WERI-Rb-1 (cell line): ENCODE data around the gene RAPH1.
"Not testable (repeated sequence)": the region's sequence is repeated elsewhere in the genome, so short reads cannot be mapped to it uniquely, and the experiment has no call there.

Experiments used
- DNase-seq: peaks from one replicate; pipeline ENCODE4 v3.0.0-alpha.2; 2020
- H3K27ac ChIP-seq: fragments of 250-450 bp; sonication (Bioruptor Pico); 2 replicates; pipeline ENCODE4 v1.5.1; 2020; ENCODE audit warnings: mild to moderate bottlenecking, moderate library complexity
- H3K27me3 ChIP-seq: fragments of 250-450 bp; sonication (Bioruptor Pico); 2 replicates; pipeline ENCODE4 v1.5.1; 2021; ENCODE audit warnings: mild to moderate bottlenecking, low read depth, moderate library complexity; ENCODE audit not compliant: insufficient read depth, severe bottlenecking
- H3K36me3 ChIP-seq: fragments of 250-450 bp; sonication (Bioruptor Pico); 2 replicates; pipeline ENCODE4 v1.5.1; 2020; ENCODE audit warnings: mild to moderate bottlenecking, moderate library complexity
- H3K4me3 ChIP-seq: 2 replicates; pipeline ENCODE4 v1.5.1; 2011; ENCODE audit warnings: low read depth, mild to moderate bottlenecking, control low read depth, low read length
- H3K9me3 ChIP-seq: fragments of 250-450 bp; sonication (Bioruptor Pico); 2 replicates; pipeline ENCODE4 v1.5.1; 2021; ENCODE audit warnings: mild to moderate bottlenecking, moderate library complexity; ENCODE audit not compliant: severe bottlenecking
- TF ChIP-seq, protein P1 (sequence below): IDR thresholded peaks from 2 replicates; pipeline ENCODE4 v1.5.1; 2011; ENCODE audit warnings: low read depth, mild to moderate bottlenecking, control low read depth, inconsistent platforms, low read length

Gene RAPH1

DNA sequence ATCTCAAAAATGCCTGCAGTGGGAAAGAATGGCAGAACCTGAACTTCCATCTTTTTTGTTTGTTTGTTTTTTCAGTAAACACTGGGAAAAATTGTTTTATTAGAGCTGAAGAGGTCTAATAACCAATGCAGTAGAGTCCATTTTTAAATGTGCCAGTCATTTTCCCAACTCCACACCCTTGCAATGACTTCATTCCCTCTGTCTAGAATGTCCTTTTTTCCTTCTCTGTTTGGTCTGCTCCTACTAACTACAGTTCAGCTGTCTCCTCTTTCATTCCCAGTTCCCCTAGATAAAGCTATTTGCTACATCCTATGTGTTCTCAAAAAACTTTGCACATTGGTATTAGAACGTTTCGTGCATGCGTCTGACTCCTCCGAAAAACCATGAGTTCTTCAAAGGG is 9.3 kb upstream of the RAPH1 start:
- TF ChIP-seq, protein P1, sequence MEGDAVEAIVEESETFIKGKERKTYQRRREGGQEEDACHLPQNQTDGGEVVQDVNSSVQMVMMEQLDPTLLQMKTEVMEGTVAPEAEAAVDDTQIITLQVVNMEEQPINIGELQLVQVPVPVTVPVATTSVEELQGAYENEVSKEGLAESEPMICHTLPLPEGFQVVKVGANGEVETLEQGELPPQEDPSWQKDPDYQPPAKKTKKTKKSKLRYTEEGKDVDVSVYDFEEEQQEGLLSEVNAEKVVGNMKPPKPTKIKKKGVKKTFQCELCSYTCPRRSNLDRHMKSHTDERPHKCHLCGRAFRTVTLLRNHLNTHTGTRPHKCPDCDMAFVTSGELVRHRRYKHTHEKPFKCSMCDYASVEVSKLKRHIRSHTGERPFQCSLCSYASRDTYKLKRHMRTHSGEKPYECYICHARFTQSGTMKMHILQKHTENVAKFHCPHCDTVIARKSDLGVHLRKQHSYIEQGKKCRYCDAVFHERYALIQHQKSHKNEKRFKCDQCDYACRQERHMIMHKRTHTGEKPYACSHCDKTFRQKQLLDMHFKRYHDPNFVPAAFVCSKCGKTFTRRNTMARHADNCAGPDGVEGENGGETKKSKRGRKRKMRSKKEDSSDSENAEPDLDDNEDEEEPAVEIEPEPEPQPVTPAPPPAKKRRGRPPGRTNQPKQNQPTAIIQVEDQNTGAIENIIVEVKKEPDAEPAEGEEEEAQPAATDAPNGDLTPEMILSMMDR: no peak
- DNase-seq: no peak
- H3K36me3 ChIP-seq: no peaks in the 10 kb centered on the region

DNA sequence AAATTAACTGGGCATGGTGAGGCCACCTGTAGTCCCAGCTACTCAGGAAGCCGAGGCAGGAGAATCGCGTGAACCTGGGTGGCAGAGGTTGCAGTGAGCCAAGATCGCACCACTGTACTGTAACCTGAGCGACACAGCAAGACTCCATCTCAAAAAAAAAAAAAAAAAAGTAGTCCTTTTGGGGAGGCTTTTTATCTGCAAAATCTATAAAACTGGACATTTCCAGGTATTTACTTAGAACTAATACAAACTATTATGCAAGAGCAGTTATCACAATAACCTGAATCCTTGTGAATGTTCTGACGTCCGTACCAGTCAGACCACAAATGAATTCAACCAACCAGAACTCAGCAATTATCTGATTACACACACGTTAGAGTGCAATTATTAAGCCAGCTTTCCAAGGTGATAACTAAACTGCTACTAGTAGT is 8.8 kb upstream of the RAPH1 start:
- Histone ChIP-seq H3K36me3 (no peaks in the 10 kb centered on the region), H3K27ac (no peak overlapping the region), H3K9me3 (no peaks in the 10 kb centered on the region), H3K27me3 (no peaks in the 10 kb centered on the region), H3K4me3 (no peak overlapping the region)
- no peak for DNase-seq
- TF ChIP-seq, protein P1: no peak

More for the DNA sequence above, 9.3 kb upstream of the RAPH1 start:
- Histone ChIP-seq H3K27ac (no peak overlapping the region), H3K9me3 (no peaks in the 10 kb centered on the region), H3K4me3 (no peak overlapping the region), H3K27me3 (no peaks in the 10 kb centered on the region)

DNA sequence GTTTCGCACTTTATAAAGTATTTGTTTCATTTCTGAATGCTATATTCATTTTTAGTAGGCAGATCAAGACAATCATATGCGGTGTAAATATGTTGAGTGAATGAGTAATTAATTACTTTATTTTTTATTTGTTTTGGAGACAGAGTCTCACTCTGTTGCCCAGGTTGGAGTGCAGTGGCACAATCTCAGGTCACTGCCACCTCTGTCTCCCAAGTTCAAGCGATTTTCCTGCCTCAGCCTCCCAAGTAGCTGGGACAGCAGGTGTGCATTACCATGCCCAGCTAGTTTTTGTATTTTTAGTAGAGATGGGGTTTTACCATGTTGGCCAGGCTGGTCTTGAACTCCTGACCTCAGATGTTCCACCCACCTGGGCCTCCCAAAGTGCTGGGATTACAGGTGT is 5.5 kb upstream of the RAPH1 start:
- H3K27ac ChIP-seq, DNase-seq: not testable (repeated sequence)

DNA sequence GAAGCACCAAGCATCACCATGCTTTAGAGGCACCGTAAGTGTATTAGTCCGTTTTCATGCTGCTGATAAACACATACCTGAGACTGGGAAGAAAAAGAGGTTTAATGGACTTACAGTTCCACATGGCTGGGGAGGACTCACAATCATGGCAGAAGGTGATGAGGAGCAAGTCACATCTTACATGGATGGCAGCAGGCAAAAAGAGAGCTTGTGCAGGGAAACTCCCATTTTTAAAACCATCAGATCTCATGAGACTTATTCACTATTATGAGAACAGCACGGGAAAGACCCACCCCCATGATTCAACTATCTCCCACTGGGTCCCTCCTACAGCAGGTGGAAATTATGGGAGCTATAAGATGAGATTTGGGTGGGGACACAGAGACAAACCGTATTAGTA is 3.1 kb upstream of the RAPH1 start:
- not testable (repeated sequence) for H3K9me3 ChIP-seq, H3K4me3 ChIP-seq, H3K36me3 ChIP-seq, H3K27ac ChIP-seq, H3K27me3 ChIP-seq, DNase-seq

More for the DNA sequence above, 5.5 kb upstream of the RAPH1 start:
- not testable (repeated sequence) for H3K4me3 ChIP-seq, H3K27me3 ChIP-seq, H3K9me3 ChIP-seq, H3K36me3 ChIP-seq

DNA sequence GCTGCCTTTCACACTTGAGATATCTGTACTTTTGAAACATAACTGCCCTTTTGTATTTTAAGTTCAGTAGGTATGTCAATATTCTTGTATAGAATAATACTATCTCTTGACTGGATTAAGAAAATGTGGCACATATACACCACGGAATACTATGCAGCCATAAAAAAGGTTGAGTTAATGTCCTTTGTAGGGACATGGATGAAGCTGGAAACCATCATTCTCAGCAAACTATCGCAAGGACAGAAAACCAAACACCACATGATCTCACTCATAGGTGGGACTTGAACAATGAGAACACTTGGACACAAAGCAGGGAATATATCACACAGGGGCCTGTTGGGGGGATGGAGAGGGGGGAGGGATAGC is 1.5 kb upstream of the RAPH1 start:
- not testable (repeated sequence) for H3K27ac ChIP-seq, H3K4me3 ChIP-seq, H3K27me3 ChIP-seq

DNA sequence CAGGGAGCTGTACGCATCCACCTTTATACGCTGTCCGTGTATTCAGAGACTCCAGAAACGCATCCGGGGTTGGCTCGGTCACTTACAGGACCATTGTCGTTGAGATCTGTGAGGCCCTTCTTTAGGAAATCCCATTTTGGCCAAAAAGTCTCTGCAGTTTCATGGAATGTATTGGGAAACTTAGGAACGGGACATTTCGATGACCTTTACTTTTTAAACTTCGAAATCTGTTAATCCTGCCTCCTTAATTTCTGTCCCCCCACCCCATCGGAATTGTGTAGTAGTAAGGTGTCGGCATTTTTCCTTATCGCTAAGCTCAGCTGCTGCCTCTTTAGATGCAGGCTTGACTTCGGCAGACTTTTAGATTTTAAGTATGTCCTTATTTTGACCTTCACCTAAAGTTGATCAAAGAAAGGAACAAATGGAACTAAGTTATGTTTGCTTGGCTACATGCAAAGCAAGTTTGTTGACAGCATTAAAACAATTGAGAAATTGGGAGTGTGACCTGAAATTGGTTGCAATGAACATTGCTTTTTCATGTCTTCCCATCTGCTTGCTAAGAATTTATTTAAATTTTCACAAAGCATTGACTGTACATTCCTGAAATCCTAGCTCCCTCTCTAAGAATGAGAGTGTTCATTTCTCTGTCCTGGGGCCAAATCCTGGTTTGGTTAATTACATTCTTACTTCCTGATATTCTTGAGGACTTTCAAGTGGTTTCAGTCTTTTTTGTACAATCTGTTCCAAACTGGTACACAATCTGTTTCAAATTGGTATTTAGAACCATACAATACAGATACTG is 884 bp upstream of the RAPH1 start:
- Histone ChIP-seq H3K27ac (peak overlapping the region; percentile 67), H3K36me3 (peaks cover 3% of the 10 kb centered on the region; the same call in 1 of the 2 replicates), H3K4me3 (peak overlapping the region; percentile 55), H3K27me3 (no peaks in the 10 kb centered on the region), H3K9me3 (no peaks in the 10 kb centered on the region)
- no peak for DNase-seq
- TF ChIP-seq, protein P1: no peak

More for the DNA sequence above, 1.5 kb upstream of the RAPH1 start:
- H3K9me3 ChIP-seq, H3K36me3 ChIP-seq, DNase-seq: not testable (repeated sequence)

DNA sequence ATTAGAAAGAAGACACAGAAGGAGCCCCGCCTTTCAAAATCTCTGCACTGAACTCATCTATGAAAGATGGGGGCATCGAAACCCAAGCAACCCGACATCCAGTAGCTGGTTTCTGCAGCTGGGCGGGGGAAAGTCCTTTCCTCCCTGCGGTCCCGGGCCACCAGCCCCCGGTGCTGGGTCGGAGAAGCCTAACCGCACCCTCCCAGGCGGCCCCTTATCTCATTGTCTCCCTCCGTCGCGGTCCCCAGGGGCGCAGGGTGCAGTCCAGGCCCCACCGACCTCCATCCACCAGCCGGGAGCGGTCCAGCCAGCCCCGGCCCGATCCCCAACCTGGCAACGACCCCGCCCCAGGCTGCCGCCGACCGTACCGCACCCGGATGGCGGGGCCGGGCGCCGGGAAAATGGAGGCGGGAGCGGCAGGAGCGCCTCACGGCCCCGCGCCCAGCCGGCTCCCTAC is 452 bp downstream of the RAPH1 start:
- H3K9me3 ChIP-seq: no peaks in the 10 kb centered on the region
- peak overlapping the region; percentile 84 for H3K27ac ChIP-seq
- H3K36me3 ChIP-seq: peaks cover 3% of the 10 kb centered on the region; the same call in 1 of the 2 replicates
- TF ChIP-seq, protein P1: no peak
- peak overlapping the region; percentile 92 for H3K4me3 ChIP-seq
- H3K27me3 ChIP-seq: no peaks in the 10 kb centered on the region
- DNase-seq: no peak
